GM18520 (cell line): ENCODE results near the gene SMPDL3B.

ENCODE experiments used
- ATAC-seq: cut with Tn5 transposase; IDR thresholded peaks from one replicate; pipeline ENCODE4 v1.9.1; 2021; ENCODE audit not compliant: unreplicated experiment

SMPDL3B gene, protein sequence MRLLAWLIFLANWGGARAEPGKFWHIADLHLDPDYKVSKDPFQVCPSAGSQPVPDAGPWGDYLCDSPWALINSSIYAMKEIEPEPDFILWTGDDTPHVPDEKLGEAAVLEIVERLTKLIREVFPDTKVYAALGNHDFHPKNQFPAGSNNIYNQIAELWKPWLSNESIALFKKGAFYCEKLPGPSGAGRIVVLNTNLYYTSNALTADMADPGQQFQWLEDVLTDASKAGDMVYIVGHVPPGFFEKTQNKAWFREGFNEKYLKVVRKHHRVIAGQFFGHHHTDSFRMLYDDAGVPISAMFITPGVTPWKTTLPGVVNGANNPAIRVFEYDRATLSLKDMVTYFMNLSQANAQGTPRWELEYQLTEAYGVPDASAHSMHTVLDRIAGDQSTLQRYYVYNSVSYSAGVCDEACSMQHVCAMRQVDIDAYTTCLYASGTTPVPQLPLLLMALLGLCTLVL

GRCh38 chr1:27934818-27935549 lies at the start of gene SMPDL3B:
SMPDL3B (plus strand) TSS chr1:27935000; CDS start chr1:27935184, 184 bp downstream.
- ATAC-seq: no peak

DNA sequence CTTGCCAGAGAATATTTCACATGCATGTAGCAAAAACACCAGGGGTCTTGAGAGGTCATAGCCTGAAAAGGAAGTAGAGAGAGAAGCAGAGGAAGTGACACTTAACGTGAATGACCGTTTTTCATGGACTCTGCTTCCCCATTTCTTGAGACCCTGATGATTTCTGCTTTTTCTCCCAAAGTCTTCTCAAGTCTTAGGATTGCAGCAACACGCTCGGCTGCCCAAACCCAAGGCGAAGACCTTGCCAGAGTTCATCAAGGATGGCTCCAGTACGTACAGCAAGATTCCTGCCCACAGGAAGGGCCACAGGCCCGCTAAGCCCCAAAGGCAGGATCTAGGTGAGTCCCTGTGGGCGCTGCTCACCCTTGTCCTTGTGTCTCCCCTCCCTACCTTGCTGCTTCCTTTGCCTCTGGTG lies 49.7 kb upstream of the SMPDL3B start:
- no peak for ATAC-seq

GRCh38 chr1:27885621-27886352 lies 49.0 kb upstream of the SMPDL3B start:
- ATAC-seq: no peak

DNA sequence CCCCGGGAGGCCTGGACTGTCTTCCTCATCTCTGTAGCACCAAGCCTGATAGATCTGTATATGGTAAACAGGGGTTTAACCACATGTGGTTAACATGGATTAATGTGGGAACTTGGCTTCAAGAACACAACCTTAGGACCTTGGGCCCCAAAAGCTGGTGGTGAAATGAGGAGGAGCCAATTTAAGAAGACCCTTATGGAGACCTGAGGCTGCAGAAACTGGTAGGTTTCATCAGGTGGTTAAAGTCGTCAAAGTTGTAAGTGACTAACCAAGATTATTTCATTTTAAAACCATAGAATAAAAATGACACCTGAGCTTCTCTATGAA lies 48.5 kb upstream of the SMPDL3B start:
- ATAC-seq: no peak

- ATAC-seq: no peak
Observed at GRCh38 chr1:27886744-27887143, 48.1 kb upstream of the SMPDL3B start.

DNA sequence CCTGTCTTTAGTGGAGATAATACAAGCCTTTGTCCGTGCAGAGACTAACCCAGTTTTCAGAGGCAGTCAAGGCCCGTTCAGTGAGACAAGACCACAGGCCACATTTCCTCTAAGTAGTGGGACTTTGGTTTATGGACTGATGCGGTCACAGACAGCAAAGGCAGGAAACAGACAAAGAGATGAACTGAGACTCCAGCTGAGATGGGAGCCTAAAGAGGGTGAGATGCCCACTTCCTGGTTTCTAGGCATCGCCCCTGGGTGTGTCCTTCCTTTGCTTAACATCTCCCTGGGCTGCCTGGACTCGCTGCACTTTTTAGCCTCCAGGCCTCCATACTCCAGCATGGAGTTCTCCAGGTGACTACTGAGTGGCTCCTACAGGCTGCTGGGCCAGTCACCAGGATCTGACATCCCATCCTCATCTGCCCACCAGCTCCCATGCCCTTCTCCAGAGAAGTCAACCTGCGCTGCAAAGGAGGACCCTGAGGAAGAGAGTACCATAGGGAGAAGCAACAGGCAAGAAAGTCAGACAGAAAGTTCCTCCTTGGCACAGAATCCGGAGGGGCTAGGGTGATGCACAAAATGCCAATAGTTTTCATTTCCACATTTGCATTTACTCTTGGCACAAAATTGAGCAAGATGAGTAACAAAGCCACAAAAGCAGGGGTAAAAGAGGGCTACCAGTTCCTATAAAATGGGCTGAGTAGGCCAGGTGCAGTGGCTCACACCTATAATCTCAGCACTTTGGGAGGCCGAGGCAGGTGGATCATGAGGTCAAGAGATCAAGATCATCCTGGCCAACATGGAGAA lies 47.4 kb upstream of the SMPDL3B start:
- no peak for ATAC-seq

DNA sequence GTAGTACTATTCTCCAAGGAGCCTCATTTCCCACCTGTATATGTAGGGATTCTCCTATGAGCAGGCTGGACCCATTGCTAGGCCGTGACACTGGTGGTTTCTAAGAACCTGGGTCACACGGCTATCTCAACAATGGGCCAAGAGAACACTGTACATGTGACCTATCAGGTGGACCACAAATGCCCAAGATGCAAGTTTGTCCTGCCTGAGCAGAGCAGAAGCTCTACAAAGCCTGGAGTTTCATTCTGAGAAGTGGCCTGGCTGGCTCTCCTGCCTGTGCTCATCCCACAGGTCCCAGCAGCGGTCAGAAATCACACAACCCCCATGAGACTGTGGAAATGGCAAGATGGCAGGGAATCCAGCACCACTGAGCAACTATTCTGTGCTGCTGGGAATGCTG lies 45.3 kb upstream of the SMPDL3B start:
- no peak for ATAC-seq

- peak; percentile 40 for ATAC-seq
Observed at GRCh38 chr1:27891196-27891889, 43.5 kb upstream of the SMPDL3B start.

- no peak for ATAC-seq
Observed at GRCh38 chr1:27894521-27894920, 40.3 kb upstream of the SMPDL3B start.

DNA sequence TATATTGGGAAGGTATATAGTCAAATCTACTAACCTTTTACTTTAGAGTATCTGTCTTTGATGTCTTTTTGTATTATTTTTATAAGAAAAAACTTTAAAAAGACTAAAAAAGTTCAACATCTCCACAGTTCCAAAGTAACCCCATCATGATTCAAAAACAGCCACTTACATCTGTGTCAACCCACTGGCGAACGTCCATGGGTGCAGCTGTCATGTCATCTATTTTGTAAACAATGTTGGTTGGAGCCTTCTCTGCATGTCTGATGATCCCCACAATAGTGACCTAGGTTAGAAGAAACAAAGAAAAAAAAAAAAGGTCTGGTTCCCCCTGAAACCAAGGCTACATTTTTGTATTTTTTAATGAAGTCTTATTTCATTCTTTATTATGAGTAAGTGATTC lies 28.0 kb upstream of the SMPDL3B start:
- ATAC-seq: no peak

GRCh38 chr1:27912429-27912828 lies 22.4 kb upstream of the SMPDL3B start:
- ATAC-seq: no peak

- no peak for ATAC-seq
Observed at GRCh38 chr1:27915082-27915575, 19.7 kb upstream of the SMPDL3B start.

GRCh38 chr1:27922272-27922671 lies 12.5 kb upstream of the SMPDL3B start:
- no peak for ATAC-seq

DNA sequence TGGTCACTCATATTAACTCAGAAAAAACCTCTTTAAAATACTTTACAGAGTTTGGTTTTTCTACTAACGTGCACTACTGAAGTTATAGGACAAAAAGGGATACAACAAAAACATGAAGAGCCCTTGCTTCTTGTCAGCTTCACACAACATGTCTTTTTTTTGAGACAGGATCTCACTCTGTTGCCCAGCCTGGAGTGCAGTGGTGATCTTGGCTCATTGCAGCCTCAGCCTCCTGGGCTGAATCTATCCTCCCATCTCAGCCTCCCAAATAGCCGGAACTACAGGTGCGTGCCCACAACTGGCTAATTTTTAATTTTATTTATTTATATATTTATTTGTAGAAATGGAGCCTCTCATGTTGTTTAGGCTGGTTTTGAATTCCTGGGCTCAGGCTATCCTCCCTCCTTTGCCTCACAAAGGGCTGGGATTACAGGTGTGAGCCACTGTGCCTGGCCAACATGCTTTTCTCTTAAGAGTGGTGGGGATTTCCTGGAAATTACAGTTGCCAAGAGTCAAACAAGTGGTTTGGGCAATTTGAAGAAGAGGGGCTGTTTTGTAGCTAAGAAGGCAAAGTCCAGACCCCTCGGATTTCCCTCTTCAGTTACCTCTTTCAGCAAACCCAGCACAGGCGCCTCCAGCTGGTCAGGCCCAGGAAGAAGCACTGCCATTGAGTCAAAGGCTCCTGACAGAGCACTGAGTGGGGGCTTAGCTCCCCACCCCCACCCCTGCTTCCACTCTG lies 6.4 kb upstream of the SMPDL3B start:
- ATAC-seq: no peak

DNA sequence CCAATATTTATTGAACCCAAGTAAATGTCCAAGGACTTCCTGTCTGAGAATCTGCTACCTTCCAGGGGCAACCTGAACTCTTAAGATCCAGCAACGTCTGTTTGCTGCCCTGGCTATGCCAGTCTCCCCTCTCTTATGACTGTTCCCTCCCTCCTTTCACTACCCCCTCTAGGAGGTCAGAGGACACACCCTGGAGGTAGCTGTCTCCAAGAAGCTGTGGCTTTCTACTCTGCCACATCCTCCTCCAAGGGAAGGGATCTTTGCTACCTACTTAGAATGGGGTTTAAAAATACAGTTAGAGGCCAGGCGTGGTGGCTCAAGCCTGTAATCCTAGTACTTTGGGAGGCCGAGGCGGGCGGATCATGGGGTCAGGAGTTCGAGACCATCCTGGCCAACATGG lies 3.6 kb upstream of the SMPDL3B start:
- no peak for ATAC-seq

GRCh38 chr1:27931759-27932158 lies 3.0 kb upstream of the SMPDL3B start:
- ATAC-seq: no peak

- ATAC-seq: no peak
Observed at GRCh38 chr1:27935721-27936120, 921 bp downstream of the SMPDL3B start.

DNA sequence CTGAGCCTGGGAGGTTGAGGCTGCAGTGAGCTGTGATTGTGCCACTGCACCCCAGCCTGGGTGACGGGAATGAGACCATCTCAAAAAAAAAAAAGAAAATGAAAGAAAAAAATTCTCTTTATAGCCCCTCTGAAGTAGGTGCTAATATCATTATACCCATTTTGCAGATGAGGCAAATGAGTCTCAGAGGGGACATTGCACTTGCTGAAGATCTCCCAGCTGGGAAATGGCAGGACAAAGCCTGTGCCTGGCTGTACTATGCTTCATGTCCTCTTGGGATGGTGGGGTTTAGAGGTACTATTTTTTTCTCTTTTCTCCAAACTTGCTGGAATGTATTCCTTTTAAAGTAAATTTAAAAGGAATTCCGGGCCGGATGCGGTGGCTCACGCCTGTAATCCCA lies 1.6 kb downstream of the SMPDL3B start:
- no peak for ATAC-seq

DNA sequence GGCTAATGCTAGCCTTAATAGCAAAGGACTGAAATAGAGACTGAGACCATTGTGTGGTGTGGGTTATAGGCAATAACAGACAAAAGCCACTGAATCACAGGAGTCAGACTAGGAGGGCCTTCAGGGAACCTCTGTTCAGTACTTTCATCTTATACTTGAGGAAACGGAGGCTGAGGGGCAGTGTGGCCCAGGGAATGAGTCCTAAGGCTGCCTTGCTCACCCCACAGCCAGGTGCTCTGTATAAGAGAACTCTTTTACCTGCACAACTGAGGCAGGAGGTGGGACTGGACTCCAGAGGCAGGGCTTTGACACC lies 2.7 kb downstream of the SMPDL3B start:
- ATAC-seq: no peak

- ATAC-seq: no peak
Observed at GRCh38 chr1:27938488-27938887, 3.7 kb downstream of the SMPDL3B start.
